Stimulated activated CD8-positive, alpha-beta memory T cell treated with anti-CD3 and anti-CD28 coated beads, Interleukin-15, amount 100 ng/mL, for 24 hours (primary cell): ENCODE measurements around the gene DTNBP1.

Experiments
- DNase-seq: peaks from one replicate; pipeline ENCODE4 v3.0.0-alpha.2; 2020; ENCODE audit warnings: low read depth

The DTNBP1 gene

DNA sequence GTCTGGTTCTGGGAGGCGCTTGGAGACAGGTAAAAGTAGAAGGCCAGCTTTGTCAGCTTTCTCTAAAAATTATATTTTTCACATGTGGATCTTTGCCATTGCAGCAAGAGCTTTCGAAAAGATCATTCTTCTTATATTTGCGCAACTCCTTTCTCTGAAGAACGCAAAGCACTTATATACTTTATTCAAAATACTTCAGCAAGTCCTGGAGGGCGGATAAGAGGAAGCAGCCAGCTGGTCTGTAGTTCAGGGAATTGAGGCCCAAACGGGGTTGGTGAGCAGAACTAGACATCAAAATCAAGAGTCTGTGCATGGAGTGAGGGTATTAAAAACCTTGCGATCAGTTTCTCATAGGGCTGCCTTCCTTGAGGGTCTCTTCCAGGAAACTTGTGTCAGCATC is 182.3 kb downstream of the DTNBP1 start:
- DNase-seq: no peak

DNA sequence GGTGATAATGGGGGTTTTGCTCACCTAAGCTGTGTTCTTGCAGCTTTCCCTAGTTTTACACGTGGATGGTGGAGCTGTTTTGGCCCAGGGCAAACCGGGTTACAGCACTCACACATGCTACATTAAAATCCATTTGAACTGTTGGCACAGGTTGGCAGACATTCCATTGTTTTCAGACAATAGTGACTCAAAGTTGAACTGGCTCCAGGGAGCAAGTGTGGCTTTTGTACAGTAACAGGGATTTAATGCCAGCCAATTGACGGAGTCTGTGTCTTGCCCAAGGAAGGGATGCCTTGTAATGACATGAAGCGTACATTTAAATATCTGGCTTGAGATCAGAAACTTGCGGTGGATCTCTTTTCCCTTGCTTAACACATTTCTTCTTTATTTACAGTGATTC is 183.1 kb downstream of the DTNBP1 start:
- DNase-seq: no peak

DNA sequence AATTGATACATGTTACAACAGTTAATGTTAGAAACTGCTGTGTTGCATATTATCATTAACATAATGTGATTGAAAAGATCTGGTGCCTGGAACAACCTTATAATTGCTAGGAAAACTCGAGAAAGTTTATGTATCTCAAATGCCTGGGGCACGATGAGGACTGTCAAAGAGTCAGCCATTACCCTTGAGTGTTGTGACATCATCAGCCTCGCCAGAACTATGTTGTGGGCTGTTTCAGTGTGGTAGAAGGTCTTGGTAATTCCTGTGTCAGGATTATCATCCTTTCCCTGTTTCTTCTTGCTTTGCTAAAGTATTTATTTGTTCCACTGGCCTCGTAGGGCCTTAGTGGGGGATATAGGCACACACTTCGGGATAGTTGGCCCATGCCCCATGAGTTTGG is 185.1 kb downstream of the DTNBP1 start:
- DNase-seq: no peak

DNA sequence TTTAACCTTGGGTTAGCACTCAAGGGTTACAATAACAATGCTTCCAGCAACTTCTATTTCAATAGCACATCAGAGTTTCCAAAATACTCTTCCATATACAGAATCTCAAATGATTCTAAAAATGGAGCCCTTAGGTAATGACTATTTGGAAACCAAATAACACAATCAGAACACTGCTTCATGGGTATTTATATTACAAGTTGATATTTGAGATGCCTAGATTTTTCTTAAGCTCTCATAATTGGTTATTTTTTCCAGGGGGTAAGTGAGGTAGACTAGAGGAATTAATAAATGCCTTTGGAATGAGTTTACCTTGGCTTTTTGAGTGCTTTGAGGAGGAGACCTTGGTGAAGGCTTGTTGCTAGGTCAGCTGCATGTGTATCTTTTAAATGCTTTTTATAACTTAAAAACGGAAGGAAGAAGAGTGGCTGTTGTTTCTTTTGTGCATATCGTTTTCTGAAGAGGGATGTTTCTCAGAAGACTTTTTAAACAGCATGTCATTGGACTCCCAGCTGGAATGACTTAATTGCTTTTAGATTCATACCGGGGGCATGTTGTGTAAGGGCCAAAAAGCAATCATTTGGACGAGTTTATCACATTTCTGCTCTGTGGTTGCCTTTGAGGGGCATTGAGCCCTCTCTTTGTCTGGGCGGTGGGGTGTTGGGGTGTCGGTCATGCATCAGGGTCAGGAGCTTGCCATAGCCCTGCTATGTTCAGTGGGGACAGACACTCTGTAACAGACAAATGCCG is 186.0 kb downstream of the DTNBP1 start:
- DNase-seq: no peak

DNA sequence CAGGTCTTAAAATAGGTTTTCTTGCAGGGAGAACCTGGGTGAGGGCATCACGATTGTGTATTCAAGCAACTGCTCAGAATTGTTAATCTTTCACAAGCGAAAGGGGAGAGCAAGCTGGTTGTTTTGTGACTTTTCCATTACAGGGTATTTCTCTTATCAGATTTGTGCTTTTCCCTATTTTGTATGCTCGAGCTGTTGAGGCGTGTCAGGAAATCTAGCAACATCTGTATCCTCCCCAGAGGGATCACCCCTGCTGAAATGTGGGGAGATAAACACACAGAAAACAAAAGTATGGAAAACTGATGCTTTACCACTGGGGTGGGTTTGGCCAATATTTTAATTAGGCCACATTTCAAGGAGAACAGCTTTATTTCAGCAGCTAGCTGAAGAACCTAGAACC is 187.0 kb downstream of the DTNBP1 start:
- DNase-seq: no peak

DNA sequence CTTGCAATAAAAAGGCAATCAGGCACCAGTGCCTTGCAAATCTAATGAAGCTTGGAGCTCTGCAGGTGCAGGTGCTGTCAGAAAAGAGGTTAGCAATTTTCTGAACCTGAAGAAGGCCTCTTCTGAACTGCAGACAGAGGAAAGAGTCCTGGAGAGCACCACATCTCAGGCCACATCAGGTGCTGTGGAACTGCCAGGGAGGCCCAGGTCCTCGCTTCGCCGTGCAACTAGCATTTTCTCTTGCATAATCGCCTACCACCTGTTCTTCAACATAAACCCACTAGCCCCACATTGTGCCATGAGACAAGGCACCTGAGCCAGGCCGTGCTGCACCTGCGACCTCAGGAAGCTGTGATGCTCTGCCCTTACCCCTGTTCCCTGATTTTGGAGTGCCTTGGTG is 187.6 kb downstream of the DTNBP1 start:
- DNase-seq: no peak

DNA sequence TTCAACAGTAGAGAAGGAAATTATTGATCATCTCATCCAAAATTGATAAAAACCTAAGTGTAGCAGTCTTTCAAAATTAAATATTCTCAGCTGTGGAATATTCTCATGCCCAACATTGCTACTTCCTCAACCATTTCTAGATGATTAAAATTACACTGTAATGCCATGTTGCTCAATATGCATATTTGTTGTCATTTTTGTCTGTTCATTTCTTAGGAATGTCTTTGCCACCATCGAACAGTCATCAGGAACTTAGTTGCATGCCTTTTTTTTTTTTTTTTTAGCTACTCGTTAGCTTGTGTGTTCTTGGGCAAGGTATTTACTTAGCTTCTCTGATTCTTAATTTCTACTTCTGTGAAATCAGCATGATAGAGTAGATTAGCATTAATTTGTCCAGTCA is 188.6 kb downstream of the DTNBP1 start:
- DNase-seq: no peak

DNA sequence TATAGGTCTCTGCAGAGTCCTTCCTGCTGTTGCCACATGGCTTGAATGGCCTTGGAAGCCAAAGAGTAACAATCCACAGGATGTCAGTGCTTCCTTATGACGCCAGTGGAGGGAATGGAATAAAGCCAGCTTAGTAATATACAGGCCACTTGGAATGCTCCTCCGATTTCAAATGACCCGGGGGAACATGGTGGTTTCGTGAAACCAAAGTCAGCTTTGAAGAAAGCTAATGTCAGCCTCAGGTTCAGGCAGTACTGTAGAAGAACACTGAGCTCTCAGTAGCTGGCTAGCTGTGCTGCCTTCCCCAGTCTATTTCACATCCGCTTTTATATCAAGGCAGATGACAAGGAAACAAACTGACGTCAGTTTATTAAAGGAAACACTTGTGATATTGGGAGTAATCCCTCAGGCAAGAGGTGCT is 189.1 kb downstream of the DTNBP1 start:
- DNase-seq: no peak

DNA sequence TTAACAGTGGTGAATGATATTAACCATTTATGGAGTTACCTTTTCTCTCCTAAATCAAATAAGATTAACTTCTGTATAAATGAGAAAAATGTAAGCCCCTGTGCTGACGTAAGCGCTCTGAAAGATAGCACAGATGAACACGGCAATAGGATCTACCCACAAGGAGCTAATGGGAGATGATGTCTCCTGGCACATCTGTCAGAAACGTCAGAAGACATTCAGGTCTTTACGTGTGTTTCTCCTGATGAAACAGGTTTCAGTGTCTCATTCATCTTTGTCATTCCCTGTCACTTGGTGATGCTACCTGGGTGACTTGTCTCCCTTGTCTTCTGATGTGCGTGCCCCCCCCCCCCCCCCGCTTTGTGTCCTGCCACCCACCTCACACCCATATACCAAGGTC is 189.7 kb downstream of the DTNBP1 start:
- DNase-seq: no peak
